GM21786 (cell line): ENCODE results near the gene TRAPPC3.
"Not testable (repeated sequence)": the region's sequence is repeated elsewhere in the genome, so short reads cannot be mapped to it uniquely, and the experiment has no call there.

Experiments
- ATAC-seq: cut with Tn5 transposase; IDR thresholded peaks from one replicate; pipeline ENCODE4 v1.9.1; 2021; ENCODE audit not compliant: unreplicated experiment

TRAPPC3 gene

GRCh38 chr1:36166938-36167905 is 17.9 kb upstream of the TRAPPC3 start:
- ATAC-seq, result no peak

GRCh38 chr1:36166136-36166535 is 16.9 kb upstream of the TRAPPC3 start:
- no peak for ATAC-seq

- ATAC-seq, result no peak
Measured at GRCh38 chr1:36165145-36165544, 15.9 kb upstream of the TRAPPC3 start.

- ATAC-seq, result no peak
Measured at GRCh38 chr1:36164361-36164760, 15.1 kb upstream of the TRAPPC3 start.

GRCh38 chr1:36163426-36163825 is 14.1 kb upstream of the TRAPPC3 start:
- no peak for ATAC-seq

GRCh38 chr1:36162680-36163239 is 13.5 kb upstream of the TRAPPC3 start:
- ATAC-seq, result no peak

- ATAC-seq, result peak; percentile 38
Measured at GRCh38 chr1:36161641-36162531, 12.6 kb upstream of the TRAPPC3 start.

- no peak for ATAC-seq
Measured at GRCh38 chr1:36160949-36161485, 11.7 kb upstream of the TRAPPC3 start.

GRCh38 chr1:36160388-36160948 is 11.2 kb upstream of the TRAPPC3 start:
- no peak for ATAC-seq

- ATAC-seq, result no peak
Measured at GRCh38 chr1:36159614-36160387, 10.5 kb upstream of the TRAPPC3 start.

- ATAC-seq, result not testable (repeated sequence)
Measured at GRCh38 chr1:36158827-36159252, 9.6 kb upstream of the TRAPPC3 start.

- no peak for ATAC-seq
Measured at GRCh38 chr1:36157973-36158826, 8.9 kb upstream of the TRAPPC3 start.

- ATAC-seq, result no peak
Measured at GRCh38 chr1:36157115-36157903, 8.0 kb upstream of the TRAPPC3 start.

GRCh38 chr1:36156329-36157114 is 7.2 kb upstream of the TRAPPC3 start:
- ATAC-seq, result no peak

- peak; percentile 43 for ATAC-seq
Measured at GRCh38 chr1:36155408-36156328, 6.4 kb upstream of the TRAPPC3 start, which contains the start of gene MAP7D1. MAP7D1 (plus strand) TSS chr1:36156160; CDS start chr1:36156418, 258 bp downstream.

GRCh38 chr1:36154765-36155407 is 5.6 kb upstream of the TRAPPC3 start:
- ATAC-seq, result no peak
